K562 (cell line): ENCODE data around the gene TMEM53. TPM values are rescaled to one million over a fixed set of nuclear protein-coding genes. Genes with fewer than 3 reads are reported as not detected.

ENCODE experiments used
- ARHGAP35 ChIP-seq: fragments of 450-650 bp; IDR thresholded peaks from 2 replicates; pipeline ENCODE4 v1.6.1; 2018; ENCODE audit not compliant: partially characterized antibody
- ARNT ChIP-seq, 2 experiments: fragments of 450-650 bp; IDR thresholded peaks; 2 replicates each; pipeline ENCODE4 v1.6.1; 2016; ENCODE audit warnings: mild to moderate bottlenecking in 1 of 2
- CBFA2T2 ChIP-seq: fragments of 450-650 bp; conservative IDR thresholded peaks from 2 replicates; pipeline ENCODE4 v1.6.1; 2017; ENCODE audit warnings: mild to moderate bottlenecking
- EHMT2 ChIP-seq: fragments of 450-650 bp; IDR thresholded peaks from 2 replicates; pipeline ENCODE4 v1.6.1; 2018; ENCODE audit warnings: antibody characterized with exemption
- FOXM1 ChIP-seq, 2 experiments: fragments of 450-650 bp in 1 of 2; sonication (generic) in 1 of 2; formaldehyde crosslinking in 1 of 2; IDR thresholded peaks; 2 replicates each; pipeline versions ENCODE4 v1.6.1 to v1.9.0; 2017 to 2022; ENCODE audit warnings: low read depth in 2 of 2, mild to moderate bottlenecking in 2 of 2, missing genetic modification reagents in 1 of 2, moderate library complexity in 1 of 2
- GTF2F1 ChIP-seq: IDR thresholded peaks from 2 replicates; pipeline ENCODE4 v1.6.1; 2011; ENCODE audit warnings: low read depth, low read length, improper control_type of control experiment
- HSF4 ChIP-seq: fragments of 250-450 bp; sonication (Bioruptor Pico); IDR thresholded peaks from 2 replicates; pipeline ENCODE4 v2.1.2; 2022; ENCODE audit warnings: mild to moderate bottlenecking, moderate library complexity, borderline replicate concordance
- NFATC3 ChIP-seq: fragments of 450-650 bp; IDR thresholded peaks from 2 replicates; pipeline ENCODE4 v1.6.1; 2017; ENCODE audit warnings: mild to moderate bottlenecking
- NR2C1 ChIP-seq, 2 experiments: fragments of 450-650 bp; IDR thresholded peaks; 2 replicates each; pipeline ENCODE4 v1.6.1; 2017; ENCODE audit warnings: mild to moderate bottlenecking in 2 of 2, antibody characterized with exemption in 1 of 2, inconsistent platforms in 1 of 2, missing compliant biosample characterization in 1 of 2, missing genetic modification characterization in 1 of 2
- SP1 ChIP-seq: sonication (generic); formaldehyde crosslinking; IDR thresholded peaks from 2 replicates; pipeline ENCODE4 v1.8.1; 2022; ENCODE audit warnings: mild to moderate bottlenecking, missing genetic modification reagents
- TOE1 ChIP-seq, 2 experiments: fragments of 450-650 bp in 1 of 2; sonication (generic) in 1 of 2; formaldehyde crosslinking in 1 of 2; IDR thresholded peaks; 2 replicates each; pipeline versions ENCODE4 v1.7.1 to v1.8.0; 2016 to 2022; ENCODE audit warnings: borderline replicate concordance in 2 of 2, mild to moderate bottlenecking in 2 of 2, antibody characterized with exemption in 1 of 2, inconsistent platforms in 1 of 2, low read depth in 1 of 2, missing genetic modification reagents in 1 of 2, moderate library complexity in 1 of 2
- TRIM24 ChIP-seq, 2 experiments: fragments of 450-650 bp; IDR thresholded peaks; 2 replicates each; pipeline ENCODE4 v1.6.1; 2016
- WHSC1 ChIP-seq: IDR thresholded peaks from one replicate; pipeline ENCODE4 v1.6.1; 2012; ENCODE audit warnings: low read length, control low read depth, inconsistent platforms
- ZFPM2 ChIP-seq: fragments of 250-450 bp; sonication (Bioruptor Pico); IDR thresholded peaks from 2 replicates; pipeline ENCODE4 v1.5.1; 2022; ENCODE audit warnings: mild to moderate bottlenecking
- ZFX ChIP-seq: sonication (generic); formaldehyde crosslinking; IDR thresholded peaks from 2 replicates; pipeline ENCODE4 v1.8.0; 2022; ENCODE audit warnings: mild to moderate bottlenecking, missing genetic modification reagents, moderate library complexity
- ZNF133 ChIP-seq: fragments of 250-450 bp; sonication (Bioruptor Pico); IDR thresholded peaks from 2 replicates; pipeline ENCODE4 v1.4.0; 2020; ENCODE audit warnings: mild to moderate bottlenecking
- ZNF23 ChIP-seq: fragments of 250-450 bp; sonication (Bioruptor Pico); IDR thresholded peaks from 2 replicates; pipeline ENCODE4 v1.4.0; 2020; ENCODE audit warnings: mild to moderate bottlenecking
- ZNF436 ChIP-seq: fragments of 250-450, 450-650 bp; sonication (Bioruptor Pico); formaldehyde crosslinking; IDR thresholded peaks from 2 replicates; pipeline ENCODE4 v1.7.0; 2020; ENCODE audit warnings: mild to moderate bottlenecking
- ZNF668 ChIP-seq: fragments of 250-450 bp; sonication (Bioruptor Pico); IDR thresholded peaks from 2 replicates; pipeline ENCODE4 v1.8.0; 2022; ENCODE audit warnings: mild to moderate bottlenecking, inconsistent platforms
- ZNF764 ChIP-seq: fragments of 250-450 bp; sonication (Bioruptor Pico); IDR thresholded peaks from 2 replicates; pipeline ENCODE4 v1.4.0; 2020; ENCODE audit warnings: low read depth, mild to moderate bottlenecking, moderate library complexity
- polyA plus RNA-seq, 8 experiments: library from polyadenylated mRNA; depleted of rRNA in 4 of 8; stranded (reverse) in 5 of 8; unstranded in 3 of 8; fragments of >200 nt; fragmentation: Nextera tagmentation in 2 of 8; fragmentation: Illumina TruSeq in 1 of 8; extraction: Ambion mirVana in 2 of 8; extraction: Trizol in 1 of 8; gene quantifications; 2 replicates each; pipeline versions ENCODE4 v1.2.1 to v1.2.3, GENCODE V29; 2011 to 2014; ENCODE audit warnings: inconsistent platforms in 1 of 8, missing spikeins in 1 of 8
- total RNA-seq, 7 experiments: library from RNA; depleted of rRNA in 6 of 7; stranded (reverse); fragments of >200 nt in 6 of 7; fragmentation: Illumina TruSeq in 2 of 7; extraction: Trizol in 2 of 7; gene quantifications; 2 replicates each; pipeline versions ENCODE4 v1.2.1 to v1.2.3, GENCODE V29; 2011 to 2021; ENCODE audit warnings: low replicate concordance in 1 of 7
- TF ChIP-seq, protein P1 (sequence below): fragments of 250-450 bp; sonication (Bioruptor Pico); IDR thresholded peaks from 2 replicates; pipeline ENCODE4 v1.4.0; 2020

Gene TMEM53
- total and polyA plus RNA-seq, 9 of the 15 experiments (the other 6 are each of a cell fraction or from before 2014, with no cell fraction given): 0.23 to 3.7 (median 2.0) TPM

DNA sequence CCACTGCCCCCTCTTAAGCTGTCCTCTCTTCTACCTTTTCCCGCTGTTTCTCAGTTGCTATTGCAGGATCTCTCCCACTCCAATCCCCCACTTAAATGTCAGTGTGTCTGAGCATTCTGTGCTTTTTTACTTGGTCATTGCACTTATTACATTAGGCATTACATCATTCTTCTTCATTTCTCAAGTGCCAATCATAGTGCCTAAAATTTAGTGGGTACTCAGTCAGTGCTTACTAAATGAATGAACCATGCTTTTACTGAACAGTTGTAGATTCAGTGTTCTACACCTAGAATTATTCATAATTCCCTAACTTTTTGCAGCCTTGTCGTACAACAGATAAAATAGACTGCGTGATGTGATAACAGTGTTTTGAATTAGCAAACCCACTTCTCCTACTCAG, 19.6 kb upstream of the TMEM53 start (continued):
- TF ChIP-seq ZNF133 (CRISPR knock-in tag) (no peak), ZFX (CRISPR knock-in tag) (no peak), TRIM24 (IDR thresholded peaks at IDR 0.05) (peak; percentile 87 to 91; a peak in 2 of 4 replicates), CBFA2T2 (no peak), ZNF764 (CRISPR knock-in tag) (no peak), ZNF668 (CRISPR knock-in tag) (no peak), NR2C1 (IDR thresholded peaks at IDR 0.05) (no peak), NR2C1 (tag; IDR thresholded peaks at IDR 0.05) (no peak), HSF4 (CRISPR knock-in tag) (no peak), EHMT2 (no peak), TOE1 (IDR thresholded peaks at IDR 0.05; ENCODE audit: borderline replicate concordance) (no peak), TOE1 (CRISPR knock-in tag; IDR thresholded peaks at IDR 0.05; ENCODE audit: borderline replicate concordance, low read depth) (no peak), ZNF23 (CRISPR knock-in tag) (no peak), ARHGAP35 (no peak), ZNF436 (CRISPR knock-in tag) (no peak), ARNT (IDR thresholded peaks at IDR 0.05) (no peak), NFATC3 (no peak), ZFPM2 (no peak), FOXM1 (IDR thresholded peaks at IDR 0.05; ENCODE audit: low read depth) (no peak), FOXM1 (CRISPR knock-in tag; IDR thresholded peaks at IDR 0.05; ENCODE audit: low read depth) (no peak), WHSC1 (no peak), SP1 (CRISPR knock-in tag) (no peak), GTF2F1 (no peak)
- TF ChIP-seq, protein P1, sequence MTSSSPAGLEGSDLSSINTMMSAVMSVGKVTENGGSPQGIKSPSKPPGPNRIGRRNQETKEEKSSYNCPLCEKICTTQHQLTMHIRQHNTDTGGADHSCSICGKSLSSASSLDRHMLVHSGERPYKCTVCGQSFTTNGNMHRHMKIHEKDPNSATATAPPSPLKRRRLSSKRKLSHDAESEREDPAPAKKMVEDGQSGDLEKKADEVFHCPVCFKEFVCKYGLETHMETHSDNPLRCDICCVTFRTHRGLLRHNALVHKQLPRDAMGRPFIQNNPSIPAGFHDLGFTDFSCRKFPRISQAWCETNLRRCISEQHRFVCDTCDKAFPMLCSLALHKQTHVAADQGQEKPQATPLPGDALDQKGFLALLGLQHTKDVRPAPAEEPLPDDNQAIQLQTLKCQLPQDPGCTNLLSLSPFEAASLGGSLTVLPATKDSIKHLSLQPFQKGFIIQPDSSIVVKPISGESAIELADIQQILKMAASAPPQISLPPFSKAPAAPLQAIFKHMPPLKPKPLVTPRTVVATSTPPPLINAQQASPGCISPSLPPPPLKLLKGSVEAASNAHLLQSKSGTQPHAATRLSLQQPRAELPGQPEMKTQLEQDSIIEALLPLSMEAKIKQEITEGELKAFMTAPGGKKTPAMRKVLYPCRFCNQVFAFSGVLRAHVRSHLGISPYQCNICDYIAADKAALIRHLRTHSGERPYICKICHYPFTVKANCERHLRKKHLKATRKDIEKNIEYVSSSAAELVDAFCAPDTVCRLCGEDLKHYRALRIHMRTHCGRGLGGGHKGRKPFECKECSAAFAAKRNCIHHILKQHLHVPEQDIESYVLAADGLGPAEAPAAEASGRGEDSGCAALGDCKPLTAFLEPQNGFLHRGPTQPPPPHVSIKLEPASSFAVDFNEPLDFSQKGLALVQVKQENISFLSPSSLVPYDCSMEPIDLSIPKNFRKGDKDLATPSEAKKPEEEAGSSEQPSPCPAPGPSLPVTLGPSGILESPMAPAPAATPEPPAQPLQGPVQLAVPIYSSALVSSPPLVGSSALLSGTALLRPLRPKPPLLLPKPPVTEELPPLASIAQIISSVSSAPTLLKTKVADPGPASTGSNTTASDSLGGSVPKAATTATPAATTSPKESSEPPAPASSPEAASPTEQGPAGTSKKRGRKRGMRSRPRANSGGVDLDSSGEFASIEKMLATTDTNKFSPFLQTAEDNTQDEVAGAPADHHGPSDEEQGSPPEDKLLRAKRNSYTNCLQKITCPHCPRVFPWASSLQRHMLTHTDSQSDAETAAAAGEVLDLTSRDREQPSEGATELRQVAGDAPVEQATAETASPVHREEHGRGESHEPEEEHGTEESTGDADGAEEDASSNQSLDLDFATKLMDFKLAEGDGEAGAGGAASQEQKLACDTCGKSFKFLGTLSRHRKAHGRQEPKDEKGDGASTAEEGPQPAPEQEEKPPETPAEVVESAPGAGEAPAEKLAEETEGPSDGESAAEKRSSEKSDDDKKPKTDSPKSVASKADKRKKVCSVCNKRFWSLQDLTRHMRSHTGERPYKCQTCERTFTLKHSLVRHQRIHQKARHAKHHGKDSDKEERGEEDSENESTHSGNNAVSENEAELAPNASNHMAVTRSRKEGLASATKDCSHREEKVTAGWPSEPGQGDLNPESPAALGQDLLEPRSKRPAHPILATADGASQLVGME (CRISPR knock-in tag): no peak
